GM19438 (cell line): ENCODE data around the gene RNF212.
"Not testable (repeated sequence)": the region's sequence is repeated elsewhere in the genome, so short reads cannot be mapped to it uniquely, and the experiment has no call there.

Source experiments
- ATAC-seq: cut with Tn5 transposase; IDR thresholded peaks from one replicate; pipeline ENCODE4 v1.9.1; 2021; ENCODE audit warnings: low read depth; ENCODE audit not compliant: unreplicated experiment

The RNF212 gene

DNA sequence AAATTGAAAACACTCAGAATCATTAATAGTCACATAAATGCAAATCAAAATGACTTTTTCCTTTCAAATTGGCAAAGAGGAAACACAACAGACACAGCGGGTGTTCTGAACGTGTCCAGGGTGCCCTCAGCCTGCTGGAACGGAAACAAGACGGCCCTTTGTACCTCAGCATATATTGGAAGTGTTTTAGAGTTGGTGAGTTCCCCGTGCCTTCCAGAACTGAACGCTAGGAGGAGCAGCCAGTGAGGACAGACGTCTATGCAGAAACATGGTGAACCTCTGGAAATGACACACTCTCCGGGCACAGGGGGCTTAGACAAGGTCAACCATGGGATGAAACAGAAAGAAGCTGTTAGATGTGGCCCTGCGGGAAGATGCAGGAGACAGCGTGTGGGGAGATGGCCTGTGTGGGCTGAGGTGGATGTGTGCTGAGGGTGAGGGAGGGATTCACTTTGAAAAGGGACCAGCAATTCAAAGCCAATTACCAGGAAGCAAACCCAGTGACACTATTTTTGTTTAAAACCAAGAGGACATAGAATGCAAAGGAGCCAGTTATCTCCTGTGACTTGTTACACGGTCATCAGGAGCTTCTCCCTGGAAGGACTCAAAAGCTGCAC is 40.4 kb downstream of the RNF212 start:
- ATAC-seq: no peak

- ATAC-seq: no peak
These were observed 44.0 kb downstream of the RNF212 start for GRCh38 chr4:1069394-1069793.

DNA sequence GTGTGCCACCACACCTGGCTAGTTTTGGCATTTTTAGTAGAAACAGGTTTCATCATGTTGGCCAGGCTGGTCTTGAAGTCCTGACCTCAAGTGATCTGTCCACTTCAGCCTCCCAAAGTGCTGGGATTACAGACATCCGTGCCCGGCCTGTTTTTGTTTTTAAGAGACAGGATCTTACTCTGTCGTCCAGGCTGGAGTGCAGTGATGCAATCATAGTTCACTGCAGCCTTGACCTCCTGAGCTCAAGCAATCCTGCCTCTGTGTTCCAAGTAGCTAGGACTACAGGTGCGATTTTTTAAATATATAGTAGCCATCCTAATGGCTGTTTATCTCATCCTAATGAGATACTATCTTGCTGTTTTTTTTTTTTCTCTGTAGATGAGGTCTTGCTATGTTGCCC is 47.6 kb downstream of the RNF212 start:
- no peak for ATAC-seq

DNA sequence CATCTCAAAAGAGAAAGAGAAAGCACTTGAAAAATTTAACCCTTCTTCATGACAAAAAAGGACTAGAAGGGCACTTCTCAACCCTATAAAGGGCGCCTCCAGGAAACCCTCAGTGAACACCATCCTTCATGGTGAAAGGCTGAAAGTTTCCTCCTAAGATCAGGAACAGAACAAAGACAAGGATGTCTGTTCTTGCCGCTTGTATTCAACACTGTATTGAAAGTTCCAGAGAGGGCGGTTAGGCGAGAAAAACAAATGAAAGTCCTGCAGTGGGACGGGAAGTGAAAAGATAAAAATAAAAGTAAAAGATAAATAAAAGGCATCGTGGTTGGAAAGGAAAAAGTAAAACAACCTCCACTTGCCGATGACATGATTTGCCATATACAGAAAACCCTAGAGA is 50.9 kb downstream of the RNF212 start:
- ATAC-seq: no peak

DNA sequence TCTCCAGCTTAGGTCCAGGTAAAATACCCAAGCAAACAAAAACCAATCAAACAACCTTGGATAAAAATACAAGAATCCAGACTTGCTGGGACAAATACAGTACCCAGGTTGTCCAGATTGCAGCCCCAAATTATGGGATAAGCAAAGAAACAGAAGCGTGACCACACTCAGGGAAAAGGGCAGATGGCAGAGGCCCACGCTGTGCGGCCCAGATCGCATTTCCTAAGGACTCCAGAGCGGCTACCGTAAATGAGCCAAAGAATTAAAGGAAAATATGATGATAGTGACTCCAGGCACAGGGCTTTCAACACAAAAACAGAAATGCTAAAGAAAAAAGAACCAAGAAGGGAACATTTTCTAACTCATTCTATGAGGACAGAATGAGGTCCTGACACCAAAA is 51.6 kb downstream of the RNF212 start:
- no peak for ATAC-seq

GRCh38 chr4:1061056-1061700 is 52.2 kb downstream of the RNF212 start:
- ATAC-seq: no peak

GRCh38 chr4:1060621-1061020 is 52.7 kb downstream of the RNF212 start:
- no peak for ATAC-seq

DNA sequence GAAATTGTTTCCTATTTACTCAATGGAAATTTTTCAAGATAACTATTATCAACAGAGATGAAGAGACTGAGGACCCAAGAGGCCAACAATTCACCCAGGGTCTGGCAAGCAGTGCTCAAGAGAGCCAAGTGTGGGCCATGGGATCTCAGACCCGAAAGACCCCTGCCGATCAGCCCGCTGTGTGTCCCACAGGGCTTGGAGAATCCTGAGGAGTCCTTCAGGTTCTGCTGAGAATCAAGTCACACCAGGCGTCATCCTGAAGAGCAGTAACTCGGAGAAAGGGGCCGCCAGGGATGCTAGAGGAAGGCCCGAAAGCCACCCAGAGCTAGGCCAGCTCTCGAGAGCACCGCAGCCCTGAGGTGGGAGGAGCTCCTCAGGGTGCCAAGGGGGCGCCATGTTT is 53.2 kb downstream of the RNF212 start:
- ATAC-seq: no peak

- ATAC-seq: no peak
These were observed 54.2 kb downstream of the RNF212 start for GRCh38 chr4:1058997-1059665.

DNA sequence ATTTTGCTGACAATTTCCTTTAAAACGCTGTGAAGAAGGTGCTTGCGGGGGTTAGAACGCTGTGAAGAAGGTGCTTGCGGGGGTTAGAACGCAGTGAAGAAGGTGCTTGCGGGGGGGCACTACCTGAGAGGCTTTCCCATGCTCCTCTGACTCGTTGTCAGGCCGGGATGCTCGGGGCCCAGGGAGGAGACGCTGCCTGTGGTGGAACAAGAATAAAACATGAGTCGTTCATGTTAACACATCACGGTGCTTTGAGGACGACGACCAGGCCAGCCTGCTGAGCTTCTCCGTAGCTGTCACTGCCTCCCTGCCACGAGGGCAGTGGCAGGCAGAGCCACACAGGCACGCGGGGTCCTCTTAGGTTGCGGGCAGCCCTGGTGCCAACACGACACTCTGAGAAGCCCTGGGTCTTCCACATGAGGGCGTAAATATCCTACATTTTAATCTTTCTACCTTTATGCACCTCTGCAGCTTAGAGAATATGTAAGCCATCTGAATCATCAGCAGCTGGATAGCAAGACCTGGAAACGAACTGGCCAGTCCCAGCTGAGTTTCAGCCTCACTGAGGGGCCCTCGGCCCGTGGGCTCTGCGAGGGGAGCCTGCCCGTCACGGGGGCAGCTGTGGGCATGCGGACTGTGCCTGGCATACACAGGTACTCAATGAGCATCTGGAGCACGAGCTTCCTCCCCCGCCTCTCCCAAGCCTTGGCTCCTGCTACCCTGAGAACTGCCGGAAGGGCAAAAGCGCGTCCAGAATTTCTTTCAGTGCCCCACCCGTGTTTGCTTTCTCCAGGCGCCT is 55.0 kb downstream of the RNF212 start:
- no peak for ATAC-seq

DNA sequence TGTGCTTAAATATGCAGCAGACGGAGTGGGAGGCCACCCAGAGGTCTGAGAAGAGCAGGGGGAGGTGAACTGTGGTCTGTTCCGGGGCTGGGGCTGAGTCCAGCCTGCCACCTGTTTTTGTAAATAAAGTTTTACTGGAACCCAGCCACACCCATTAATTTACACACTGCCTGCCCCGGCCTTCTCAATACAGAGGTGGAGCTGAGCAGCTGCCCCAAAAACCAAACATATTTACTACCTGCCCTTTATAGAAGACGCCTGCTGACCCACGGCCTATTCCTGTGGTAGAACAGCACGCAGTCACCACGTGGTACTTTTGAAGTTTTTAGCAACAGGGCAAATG is 56.0 kb downstream of the RNF212 start:
- ATAC-seq: no peak

- ATAC-seq: no peak
These were observed 56.5 kb downstream of the RNF212 start for GRCh38 chr4:1056671-1057402.

DNA sequence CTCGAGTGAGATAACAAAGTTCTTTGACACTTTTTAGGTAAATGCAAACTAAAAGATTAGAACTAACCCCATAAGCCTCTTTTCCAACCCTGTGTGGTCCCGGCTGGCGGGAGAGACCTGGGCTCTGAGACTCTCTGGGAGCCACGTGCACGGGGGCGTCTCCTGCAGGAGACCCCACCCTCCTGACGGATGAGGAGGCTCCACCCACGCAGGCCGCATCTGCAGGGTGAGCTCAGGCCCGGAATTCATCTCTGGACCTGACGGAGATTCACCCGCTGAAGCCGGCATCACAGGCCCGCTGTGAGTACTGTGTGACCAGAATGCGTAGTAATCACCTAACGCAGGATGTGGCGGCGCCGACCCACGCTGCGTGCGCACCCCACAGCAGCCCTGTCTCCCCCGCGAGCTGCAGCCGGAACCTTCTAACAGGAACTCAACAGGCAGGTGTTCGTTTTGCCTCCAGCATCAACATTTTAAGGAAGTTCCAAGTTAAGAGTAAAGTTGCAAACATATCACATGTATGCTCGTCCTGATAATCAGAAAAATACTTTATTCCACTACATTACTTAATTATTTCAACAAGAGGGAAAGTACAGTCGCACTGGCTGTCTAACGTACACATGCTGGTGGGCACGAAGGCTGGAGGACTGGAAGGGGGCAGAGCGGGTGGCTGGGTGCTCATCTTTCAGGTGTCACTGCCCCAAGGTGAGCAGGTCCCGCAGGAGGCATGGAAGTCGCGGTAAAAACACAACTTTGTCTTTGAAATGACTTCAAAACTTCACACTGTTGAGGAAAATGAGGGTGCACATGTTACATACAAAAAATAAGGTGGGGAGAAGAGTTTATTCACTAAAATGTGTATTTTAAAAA is 57.4 kb downstream of the RNF212 start:
- no peak for ATAC-seq

DNA sequence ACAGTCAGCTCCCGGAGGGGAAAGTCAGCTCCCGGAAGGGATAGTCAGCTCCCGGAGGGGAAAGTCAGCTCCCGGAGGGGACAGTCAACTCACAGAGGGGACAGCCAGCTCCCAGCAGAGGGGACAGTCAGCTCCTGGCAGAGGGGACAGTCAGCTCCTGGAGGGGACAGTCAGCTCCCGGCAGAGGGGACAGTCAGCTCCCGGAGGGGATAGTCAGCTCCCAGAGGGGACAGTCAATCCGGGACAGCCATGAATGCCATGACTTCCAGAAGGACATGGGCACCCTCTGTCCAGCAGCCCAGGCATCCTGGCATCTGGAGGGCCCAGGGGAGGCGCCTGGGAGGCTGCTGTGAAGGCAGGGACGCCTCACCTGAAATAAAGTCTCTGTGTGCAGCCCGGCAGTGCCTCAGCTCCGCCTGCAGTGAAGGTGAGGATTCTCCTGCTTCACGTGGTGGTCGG is 58.1 kb downstream of the RNF212 start:
- not testable (repeated sequence) for ATAC-seq

GRCh38 chr4:1054696-1055242 is 58.6 kb downstream of the RNF212 start:
- ATAC-seq: not testable (repeated sequence)

DNA sequence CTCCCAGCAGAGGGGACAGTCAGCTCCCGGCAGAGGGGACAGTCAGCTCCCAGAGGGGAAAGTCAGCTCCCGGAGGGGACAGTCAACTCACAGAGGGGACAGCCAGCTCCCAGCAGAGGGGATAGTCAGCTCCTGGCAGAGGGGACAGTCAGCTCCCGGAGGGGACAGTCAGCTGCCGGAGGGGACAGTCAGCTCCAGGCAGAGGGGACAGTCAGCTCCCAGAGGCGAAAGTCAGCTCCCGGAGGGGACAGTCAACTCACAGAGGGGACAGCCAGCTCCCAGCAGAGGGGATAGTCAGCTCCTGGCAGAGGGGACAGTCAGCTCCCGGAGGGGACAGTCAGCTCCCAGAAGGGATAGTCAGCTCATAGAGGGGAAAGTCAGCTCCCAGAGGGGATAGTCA is 59.5 kb downstream of the RNF212 start:
- ATAC-seq: not testable (repeated sequence)

- ATAC-seq: no peak
These were observed 60.2 kb downstream of the RNF212 start for GRCh38 chr4:1053080-1053661.

GRCh38 chr4:1052231-1052671 is 61.1 kb downstream of the RNF212 start:
- no peak for ATAC-seq

GRCh38 chr4:1051472-1051871 is 61.9 kb downstream of the RNF212 start:
- ATAC-seq: no peak
